ENCODE measurements around the gene ASMTL. TPM values are rescaled to one million over a fixed set of nuclear protein-coding genes. Genes with fewer than 3 reads are reported as not detected.

The ASMTL gene
- total RNA-seq, 4 donors from 2014 or later = 3.4 to 20.3 (median 18.4) TPM

GRCh38 chrX:1392376-1393068 lies 60.2 kb downstream of the ASMTL start:
- 1% methylated on average over 61 of the region's 76 CpGs; no CpG with 5 or more reads in 1 of the 2 donors for WGBS, 2 donors (ENCODE audit: low coverage in 1 of 2)
- Histone ChIP-seq H3K36me3 (peaks cover 1 to 28% (median 12%) of the 10 kb centered on the region in 4 donors), H3K27ac (peak overlapping the region; percentile 96 to 100 (median 98)), H3K4me3 (peak overlapping the region; percentile 63 to 98 (median 90)), H3K4me1 (peaks cover 10 to 43% (median 34%) of the 10 kb centered on the region in 4 donors), H3K9me3 (no peaks in the 10 kb centered on the region), H3K27me3 (no peaks in the 10 kb centered on the region)
- in situ Hi-C loops (cut with MboI; ENCODE audit: low pct_ligation_motif_present in 1 of 4, low pct_unique_long_range_greater_than_20kb in 1 of 4, low sequenced_read_pairs in 3 of 4) = loop anchor here in 1 of 4 donors (25.0 kb wide), 1 partner anchor 195 kb away; the partner anchor contains the start of gene AKAP17A
- TF ChIP-seq EP300 (IDR thresholded peaks at IDR 0.05; ENCODE audit: low read depth) (no peak), POLR2AphosphoS5 (IDR thresholded peaks at IDR 0.05) (peak; percentile 0 to 43 (median 1)), POLR2A (IDR thresholded peaks at IDR 0.05) (peak; percentile 50)
- TF ChIP-seq, protein P1, sequence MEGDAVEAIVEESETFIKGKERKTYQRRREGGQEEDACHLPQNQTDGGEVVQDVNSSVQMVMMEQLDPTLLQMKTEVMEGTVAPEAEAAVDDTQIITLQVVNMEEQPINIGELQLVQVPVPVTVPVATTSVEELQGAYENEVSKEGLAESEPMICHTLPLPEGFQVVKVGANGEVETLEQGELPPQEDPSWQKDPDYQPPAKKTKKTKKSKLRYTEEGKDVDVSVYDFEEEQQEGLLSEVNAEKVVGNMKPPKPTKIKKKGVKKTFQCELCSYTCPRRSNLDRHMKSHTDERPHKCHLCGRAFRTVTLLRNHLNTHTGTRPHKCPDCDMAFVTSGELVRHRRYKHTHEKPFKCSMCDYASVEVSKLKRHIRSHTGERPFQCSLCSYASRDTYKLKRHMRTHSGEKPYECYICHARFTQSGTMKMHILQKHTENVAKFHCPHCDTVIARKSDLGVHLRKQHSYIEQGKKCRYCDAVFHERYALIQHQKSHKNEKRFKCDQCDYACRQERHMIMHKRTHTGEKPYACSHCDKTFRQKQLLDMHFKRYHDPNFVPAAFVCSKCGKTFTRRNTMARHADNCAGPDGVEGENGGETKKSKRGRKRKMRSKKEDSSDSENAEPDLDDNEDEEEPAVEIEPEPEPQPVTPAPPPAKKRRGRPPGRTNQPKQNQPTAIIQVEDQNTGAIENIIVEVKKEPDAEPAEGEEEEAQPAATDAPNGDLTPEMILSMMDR (IDR thresholded peaks at IDR 0.05) = no peak
- DNase-seq = peak; percentile 78
- intact Hi-C loops (cut with DNase I; ENCODE audit: low total_unique reads) = no loop called here

- peak within 1 kb of the TSS; percentile 84 to 98 (median 96) for H3K4me3 ChIP-seq
- peak; percentile 99 for DNase-seq
- H3K27me3 ChIP-seq = no peaks in the 10 kb centered on the region
- peaks cover 1 to 35% (median 16%) of the 10 kb centered on the region in 4 donors for H3K36me3 ChIP-seq
- TF ChIP-seq EP300 (IDR thresholded peaks at IDR 0.05; ENCODE audit: low read depth) (no peak), POLR2A (IDR thresholded peaks at IDR 0.05) (peak; percentile 94), POLR2AphosphoS5 (IDR thresholded peaks at IDR 0.05) (peak; percentile 84 to 95 (median 95))
- TF ChIP-seq, protein P1 (IDR thresholded peaks at IDR 0.05) = peak in 2 of 5 experiments; percentile 47 to 62
- H3K4me1 ChIP-seq = peaks cover 10 to 43% (median 34%) of the 10 kb centered on the region in 4 donors
- in situ Hi-C loops (cut with MboI; ENCODE audit: low pct_ligation_motif_present in 1 of 4, low pct_unique_long_range_greater_than_20kb in 1 of 4, low sequenced_read_pairs in 3 of 4) (loop anchor here in 1 of 4 donors (25.0 kb wide), 1 partner anchor 195 kb away; the partner anchor contains the start of gene AKAP17A), intact Hi-C loops (cut with DNase I; ENCODE audit: low total_unique reads) (no loop called here)
- WGBS, 2 donors (ENCODE audit: low coverage in 1 of 2) = 1% methylated on average over 59 of the region's 90 CpGs; no CpG with 5 or more reads in 1 of the 2 donors
- peak within 1 kb of the TSS; percentile 96 to 100 (median 98) for H3K27ac ChIP-seq
- H3K9me3 ChIP-seq = no peaks in the 10 kb centered on the region
Measured at GRCh38 chrX:1391707-1392375, 60.9 kb downstream of the ASMTL start, which contains the start of gene SLC25A6. SLC25A6 (minus strand) TSS chrX:1392113; CDS start chrX:1392009, 104 bp downstream.

DNA sequence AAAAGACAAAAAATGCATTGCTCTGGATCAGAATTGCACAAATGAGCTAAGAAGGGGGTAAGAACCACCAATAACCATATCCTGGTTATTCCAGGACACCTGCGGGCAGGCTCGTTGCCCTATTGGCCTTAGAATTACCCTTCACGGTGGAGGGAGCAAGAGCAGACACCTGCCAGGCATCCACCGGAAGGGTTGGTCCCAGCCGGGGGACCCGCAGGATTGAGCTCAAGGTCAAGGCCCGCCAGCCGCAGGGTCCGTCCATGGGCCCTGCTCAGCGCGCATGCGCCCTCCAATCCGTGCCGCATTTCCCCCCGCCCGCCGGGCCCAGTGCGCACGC lies 61.4 kb downstream of the ASMTL start:
- in situ Hi-C loops (cut with MboI; ENCODE audit: low pct_ligation_motif_present in 1 of 4, low pct_unique_long_range_greater_than_20kb in 1 of 4, low sequenced_read_pairs in 3 of 4) = loop anchor here in 1 of 4 donors (25.0 kb wide), 1 partner anchor 196 kb away; the partner anchor contains the start of gene AKAP17A
- intact Hi-C loops (cut with DNase I; ENCODE audit: low total_unique reads) = no loop called here
- DNase-seq = no peak

More for the DNA sequence above, 61.4 kb downstream of the ASMTL start:
- 0% methylated on average over 4 of the region's 19 CpGs; no CpG with 5 or more reads in 1 of the 2 donors for WGBS, 2 donors (ENCODE audit: low coverage in 1 of 2)
- Histone ChIP-seq H3K27ac (peak overlapping the region; percentile 96 to 100 (median 98)), H3K9me3 (no peaks in the 10 kb centered on the region), H3K36me3 (peaks cover 1 to 40% (median 19%) of the 10 kb centered on the region in 4 donors), H3K4me3 (peak overlapping the region; percentile 84 to 98 (median 96)), H3K27me3 (no peaks in the 10 kb centered on the region), H3K4me1 (peaks cover 10 to 43% (median 34%) of the 10 kb centered on the region in 4 donors)
- TF ChIP-seq, protein P1 (IDR thresholded peaks at IDR 0.05) = no peak
- no peak for TF ChIP-seq EP300 (IDR thresholded peaks at IDR 0.05; ENCODE audit: low read depth)
